Esophagus squamous epithelium (tissue), 4 donors: ENCODE results near the gene DHRS7C.

Experiments
- CTCF ChIP-seq, 6 experiments: fragments of 450-650 bp in 4 of 6; fragments of 200-600 bp in 2 of 6; sonication (generic) in 2 of 6; IDR thresholded peaks; one replicate each; pipeline ENCODE4 v1.5.1; 2016 to 2019; ENCODE audit warnings: antibody characterized with exemption in 6 of 6, mild to moderate bottlenecking in 4 of 6, moderate library complexity in 4 of 6
- POLR2A ChIP-seq, 4 donors: fragments of 450-650 bp; IDR thresholded peaks; one replicate each; pipeline ENCODE4 v1.6.1; 2017; ENCODE audit warnings: antibody characterized with exemption in 4 of 4, mild to moderate bottlenecking in 4 of 4, moderate library complexity in 3 of 4

- TF ChIP-seq CTCF (IDR thresholded peaks at IDR 0.05) (no peak), POLR2A (IDR thresholded peaks at IDR 0.05) (no peak)
These were observed 30.5 kb upstream of the DHRS7C start, which contains the start of gene GSG1L2 for GRCh38 chr17:9821921-9822320.
